GM21723 (cell line): ENCODE data around the gene NRDE2.

Experiments
- ATAC-seq: cut with Tn5 transposase; IDR thresholded peaks from one replicate; pipeline ENCODE4 v1.9.1; 2021; ENCODE audit warnings: mild to moderate bottlenecking, moderate library complexity; ENCODE audit not compliant: unreplicated experiment

Gene NRDE2, protein sequence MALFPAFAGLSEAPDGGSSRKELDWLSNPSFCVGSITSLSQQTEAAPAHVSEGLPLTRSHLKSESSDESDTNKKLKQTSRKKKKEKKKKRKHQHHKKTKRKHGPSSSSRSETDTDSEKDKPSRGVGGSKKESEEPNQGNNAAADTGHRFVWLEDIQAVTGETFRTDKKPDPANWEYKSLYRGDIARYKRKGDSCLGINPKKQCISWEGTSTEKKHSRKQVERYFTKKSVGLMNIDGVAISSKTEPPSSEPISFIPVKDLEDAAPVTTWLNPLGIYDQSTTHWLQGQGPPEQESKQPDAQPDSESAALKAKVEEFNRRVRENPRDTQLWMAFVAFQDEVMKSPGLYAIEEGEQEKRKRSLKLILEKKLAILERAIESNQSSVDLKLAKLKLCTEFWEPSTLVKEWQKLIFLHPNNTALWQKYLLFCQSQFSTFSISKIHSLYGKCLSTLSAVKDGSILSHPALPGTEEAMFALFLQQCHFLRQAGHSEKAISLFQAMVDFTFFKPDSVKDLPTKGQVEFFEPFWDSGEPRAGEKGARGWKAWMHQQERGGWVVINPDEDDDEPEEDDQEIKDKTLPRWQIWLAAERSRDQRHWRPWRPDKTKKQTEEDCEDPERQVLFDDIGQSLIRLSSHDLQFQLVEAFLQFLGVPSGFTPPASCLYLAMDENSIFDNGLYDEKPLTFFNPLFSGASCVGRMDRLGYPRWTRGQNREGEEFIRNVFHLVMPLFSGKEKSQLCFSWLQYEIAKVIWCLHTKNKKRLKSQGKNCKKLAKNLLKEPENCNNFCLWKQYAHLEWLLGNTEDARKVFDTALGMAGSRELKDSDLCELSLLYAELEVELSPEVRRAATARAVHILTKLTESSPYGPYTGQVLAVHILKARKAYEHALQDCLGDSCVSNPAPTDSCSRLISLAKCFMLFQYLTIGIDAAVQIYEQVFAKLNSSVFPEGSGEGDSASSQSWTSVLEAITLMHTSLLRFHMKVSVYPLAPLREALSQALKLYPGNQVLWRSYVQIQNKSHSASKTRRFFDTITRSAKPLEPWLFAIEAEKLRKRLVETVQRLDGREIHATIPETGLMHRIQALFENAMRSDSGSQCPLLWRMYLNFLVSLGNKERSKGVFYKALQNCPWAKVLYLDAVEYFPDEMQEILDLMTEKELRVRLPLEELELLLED

DNA sequence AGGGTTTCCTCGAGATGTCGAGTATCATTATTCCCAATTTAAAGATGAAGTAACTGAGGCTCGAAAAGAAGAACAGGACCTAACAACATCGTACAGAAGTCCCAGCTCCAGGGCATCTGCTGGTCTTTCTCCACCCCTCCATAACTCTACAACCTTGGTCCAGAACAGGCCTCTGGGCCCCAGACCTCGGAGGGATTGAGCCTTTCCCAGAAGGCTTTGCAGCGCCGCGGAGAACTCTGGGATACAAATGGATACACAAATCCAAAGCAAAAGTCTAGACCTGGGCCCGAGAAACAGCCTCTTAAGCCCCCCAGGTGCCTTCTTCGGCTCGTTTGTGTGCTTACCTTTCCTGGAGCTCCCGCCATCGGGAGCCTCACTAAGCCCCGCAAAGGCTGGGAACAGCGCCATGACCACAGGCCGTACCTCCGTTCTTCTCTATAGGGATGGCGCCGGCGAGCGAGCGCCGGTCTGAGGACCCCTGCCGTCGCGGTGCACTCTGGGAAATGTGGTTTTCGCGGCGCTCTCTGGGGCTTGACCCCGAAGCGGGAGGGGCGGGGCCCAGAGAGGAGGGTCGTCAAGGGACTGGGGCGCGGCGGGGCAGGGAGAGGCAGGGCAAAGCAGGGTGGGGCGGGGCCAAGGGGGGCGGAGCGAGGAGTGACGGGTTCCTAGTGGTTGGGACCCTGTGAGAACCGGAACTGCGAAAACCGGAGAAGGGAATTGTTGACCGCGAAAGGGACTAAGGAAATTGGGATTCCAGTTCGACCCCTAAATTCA is at the start of gene NRDE2:
Gene NRDE2 (minus strand): TSS at position 445 of the 774 bp plus-strand sequence. CDS start 37 bp downstream, at position 408.
- ATAC-seq = peak; percentile 95

DNA sequence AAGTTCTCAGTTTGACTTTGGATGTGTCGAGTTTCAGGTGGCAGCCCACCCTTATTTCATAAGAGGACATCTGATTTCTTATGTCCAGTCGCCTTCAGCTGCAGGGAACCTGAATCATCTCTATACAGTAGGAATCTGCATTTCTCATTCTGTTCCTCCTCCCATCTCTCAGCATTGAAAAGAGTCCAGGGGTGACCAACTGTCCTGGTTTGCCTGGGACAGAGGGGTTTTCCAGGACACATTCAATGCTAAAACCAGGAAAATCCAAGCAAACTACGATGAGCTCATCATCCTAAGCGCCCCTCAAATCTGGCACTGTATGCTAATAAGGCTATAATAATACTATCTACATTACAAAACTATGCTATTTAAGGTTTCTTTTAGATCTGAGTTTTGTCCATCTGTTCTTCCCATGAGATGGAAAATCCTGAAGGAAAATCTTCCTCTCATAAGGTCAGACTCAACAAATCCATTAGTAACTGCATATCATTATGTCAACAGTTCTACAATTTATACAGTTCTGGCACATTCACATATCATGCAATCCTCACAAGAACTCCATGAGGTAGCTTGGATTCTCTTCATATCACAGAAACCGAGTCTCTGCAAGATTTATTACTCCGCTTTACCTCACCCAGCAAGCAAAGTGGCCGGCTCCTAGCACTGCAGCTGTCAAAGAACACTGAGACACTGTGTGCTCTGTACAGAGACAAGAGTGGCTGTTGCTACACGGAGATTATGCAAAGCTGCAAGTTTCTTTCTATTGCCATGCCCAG is 49.5 kb upstream of the NRDE2 start:
- ATAC-seq = no peak

DNA sequence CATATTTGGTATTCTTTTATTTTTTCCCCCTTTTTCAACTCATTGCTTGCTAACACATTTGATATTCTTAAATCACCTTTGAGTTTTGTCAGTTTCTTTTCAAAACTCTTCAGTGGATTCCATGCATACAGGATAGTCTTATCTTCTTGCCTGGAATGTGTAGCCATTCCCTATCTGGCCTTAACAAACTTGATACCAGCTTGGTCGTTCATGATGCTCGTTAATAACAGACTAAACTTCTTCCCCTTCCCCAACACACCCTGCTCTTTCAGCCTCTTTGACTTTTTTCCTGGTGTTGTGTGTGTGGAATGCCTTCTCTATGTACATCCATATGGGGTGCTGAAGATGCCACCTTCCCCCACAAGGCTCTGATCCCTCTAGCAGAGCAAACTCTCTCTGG is 47.4 kb upstream of the NRDE2 start:
- no peak for ATAC-seq

DNA sequence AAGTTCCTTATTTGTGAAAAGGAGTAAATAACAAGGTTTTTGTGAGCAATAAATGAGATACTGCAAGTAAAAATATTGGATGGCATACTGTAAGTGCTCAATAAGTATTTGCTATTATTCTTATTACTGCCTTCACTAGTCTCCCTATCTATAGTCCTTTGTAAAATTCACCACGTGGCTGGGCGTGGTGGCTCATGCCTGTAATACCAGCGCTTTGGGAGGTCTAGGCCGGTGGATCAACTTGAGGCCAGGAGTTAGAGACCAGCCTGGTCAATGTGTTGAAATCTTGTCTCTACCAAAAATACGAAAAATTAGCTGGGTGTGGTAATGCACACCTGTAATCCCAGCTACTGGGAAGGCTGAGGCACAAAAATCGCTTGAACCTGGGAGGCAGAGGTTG is 46.5 kb upstream of the NRDE2 start:
- no peak for ATAC-seq

DNA sequence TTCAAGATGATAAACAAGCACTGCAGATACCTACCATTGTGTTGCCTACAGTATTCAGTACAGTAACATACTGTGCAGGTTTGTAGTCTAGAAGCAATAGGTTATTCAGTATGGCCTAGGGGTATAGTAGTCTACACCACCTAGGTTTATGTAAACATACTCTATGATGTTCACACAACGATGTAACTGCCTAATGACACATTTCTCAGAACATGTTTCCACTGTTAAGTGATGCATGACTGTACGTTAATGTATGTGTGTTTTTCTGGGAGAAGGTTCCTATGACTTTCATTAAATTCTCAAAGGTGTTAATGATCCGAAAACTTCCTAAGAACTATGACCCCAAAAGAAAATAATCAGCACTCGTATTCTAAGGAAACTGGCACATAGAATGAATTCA is 44.2 kb upstream of the NRDE2 start:
- ATAC-seq = no peak

DNA sequence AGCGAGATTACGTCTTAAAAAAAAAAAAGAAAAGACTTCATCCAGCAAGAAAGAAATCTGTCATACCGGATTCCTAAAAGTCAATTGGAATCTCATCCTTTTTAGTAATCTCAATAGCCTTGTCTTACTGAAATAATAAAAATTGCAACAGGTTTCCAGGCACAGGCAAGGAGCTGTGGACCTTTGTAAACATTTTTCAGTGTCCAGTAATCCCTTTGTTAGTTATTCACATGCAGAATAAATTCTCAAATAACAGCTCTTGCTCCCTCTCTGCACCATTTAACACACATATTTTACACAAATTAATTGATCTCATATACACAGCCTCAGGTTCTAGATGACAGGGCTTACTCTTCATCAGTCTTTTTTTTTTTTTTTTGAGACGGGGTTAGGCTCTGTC is 43.1 kb upstream of the NRDE2 start:
- ATAC-seq = no peak

DNA sequence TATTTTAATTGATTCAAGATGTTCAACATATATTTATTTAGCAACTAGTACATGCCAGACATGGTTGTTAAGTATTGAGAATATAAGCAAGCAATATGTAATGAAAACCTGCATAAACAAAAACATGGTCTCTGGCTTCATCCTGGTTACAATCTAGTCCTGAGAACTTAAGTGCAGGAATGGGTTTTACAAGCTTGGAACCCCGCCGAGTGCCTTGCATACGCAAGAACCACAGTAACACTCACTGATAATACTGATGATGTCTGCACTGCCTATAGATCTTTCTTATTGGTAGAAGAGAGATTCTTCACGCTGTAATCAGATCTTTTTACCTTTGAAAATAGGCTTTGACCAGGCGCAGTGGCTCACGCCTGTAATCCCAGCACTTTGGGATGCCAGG is 42.1 kb upstream of the NRDE2 start:
- no peak for ATAC-seq

DNA sequence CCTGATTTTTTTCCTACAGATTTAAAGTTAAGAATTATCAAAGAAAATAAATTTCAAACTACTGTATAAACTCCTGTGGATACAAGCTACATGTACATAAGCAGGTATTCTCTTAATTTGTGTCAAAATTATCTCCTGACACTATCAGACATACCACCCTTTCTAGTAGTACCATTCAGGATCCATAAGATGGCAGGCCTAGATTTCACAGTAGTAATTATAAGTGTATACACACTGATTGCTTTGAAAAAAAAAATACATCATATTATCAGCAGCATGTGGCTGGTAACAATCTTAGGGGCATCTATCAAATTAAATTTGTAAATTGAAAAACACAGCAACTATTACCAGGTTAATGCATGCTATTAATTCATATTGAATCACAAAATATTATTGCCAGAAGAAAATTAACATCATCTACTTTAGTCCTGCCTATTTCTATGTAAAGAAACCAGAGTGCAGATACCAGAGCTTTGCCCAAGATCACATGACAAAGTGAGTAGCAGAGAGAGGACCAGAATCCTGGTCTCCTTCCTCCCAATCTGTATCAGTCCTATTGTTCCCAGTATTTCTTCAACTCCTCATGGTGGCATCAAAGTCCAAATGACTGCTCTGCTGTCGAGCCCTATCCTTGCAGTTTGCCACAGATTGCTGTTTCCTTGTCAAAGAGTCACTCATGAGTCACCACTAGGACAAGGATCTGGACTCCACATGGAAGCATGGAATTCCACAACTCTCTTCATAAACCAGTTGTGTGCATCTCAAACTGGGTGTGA is 37.4 kb upstream of the NRDE2 start:
- no peak for ATAC-seq

DNA sequence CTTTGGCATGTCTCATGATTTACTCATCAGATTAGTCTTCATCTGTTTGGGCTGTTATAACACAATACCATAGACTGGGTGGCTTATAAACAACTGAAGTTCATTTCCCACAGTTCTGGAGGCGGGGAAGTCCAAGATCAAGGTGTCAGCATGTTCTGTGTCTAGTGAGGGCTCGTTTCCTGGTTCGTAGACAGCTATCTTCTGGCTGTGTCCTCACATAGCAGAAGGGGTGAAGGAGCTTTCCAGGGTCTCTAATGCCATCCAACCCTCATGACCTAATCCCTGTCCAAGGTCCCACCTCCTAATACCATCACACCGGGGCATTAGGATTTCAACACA is 30.8 kb upstream of the NRDE2 start:
- ATAC-seq = no peak

DNA sequence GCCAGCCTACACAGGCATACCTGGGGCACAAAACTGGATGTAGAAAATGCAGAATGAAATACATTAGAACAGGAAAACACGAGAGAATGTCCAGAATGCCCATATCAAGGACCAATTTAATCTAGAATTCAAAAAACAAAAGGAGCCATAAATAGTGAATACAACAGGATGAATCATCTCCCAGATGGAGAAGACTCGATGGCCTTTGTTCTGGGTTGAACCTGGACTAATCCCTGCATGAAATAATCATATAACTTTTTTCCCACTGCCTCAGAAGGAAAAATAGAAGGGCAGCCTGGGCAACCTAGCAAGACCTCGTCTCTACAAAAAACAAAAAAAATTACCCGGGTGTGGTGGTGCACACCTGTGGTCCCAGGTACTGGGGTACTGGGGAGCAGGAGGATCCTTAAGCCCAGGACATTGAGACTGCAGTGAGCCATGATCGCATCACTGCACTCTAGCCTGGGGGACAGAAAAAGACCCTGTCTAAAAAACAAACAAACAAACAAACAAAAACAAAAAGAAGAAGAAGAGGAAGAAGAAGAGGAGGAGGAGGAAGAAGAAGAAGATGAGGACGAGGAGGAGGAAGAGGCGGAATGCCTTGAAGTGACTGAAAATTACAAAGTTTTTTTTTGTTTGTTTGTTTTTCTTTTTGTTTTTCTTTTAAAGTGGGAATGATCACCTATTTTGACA is 30.3 kb upstream of the NRDE2 start:
- ATAC-seq = no peak

DNA sequence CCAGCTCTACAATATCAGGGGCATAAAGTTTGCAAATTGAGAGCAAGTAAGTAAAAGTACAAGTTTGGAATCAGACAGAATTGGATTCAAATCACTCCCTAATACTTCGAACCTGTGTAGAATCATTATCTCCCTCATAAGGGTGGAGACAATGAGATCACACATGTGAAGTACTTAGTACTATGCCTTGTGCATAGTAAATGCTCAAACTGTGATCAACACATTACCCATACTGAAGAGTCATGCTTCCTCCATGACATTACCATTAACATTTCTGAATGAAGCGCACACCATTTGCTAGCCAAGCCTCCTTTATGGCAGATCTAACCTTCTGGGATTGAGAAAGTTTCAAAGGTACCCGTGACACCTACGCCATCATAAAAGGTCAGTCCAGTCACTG is 26.6 kb upstream of the NRDE2 start:
- no peak for ATAC-seq

DNA sequence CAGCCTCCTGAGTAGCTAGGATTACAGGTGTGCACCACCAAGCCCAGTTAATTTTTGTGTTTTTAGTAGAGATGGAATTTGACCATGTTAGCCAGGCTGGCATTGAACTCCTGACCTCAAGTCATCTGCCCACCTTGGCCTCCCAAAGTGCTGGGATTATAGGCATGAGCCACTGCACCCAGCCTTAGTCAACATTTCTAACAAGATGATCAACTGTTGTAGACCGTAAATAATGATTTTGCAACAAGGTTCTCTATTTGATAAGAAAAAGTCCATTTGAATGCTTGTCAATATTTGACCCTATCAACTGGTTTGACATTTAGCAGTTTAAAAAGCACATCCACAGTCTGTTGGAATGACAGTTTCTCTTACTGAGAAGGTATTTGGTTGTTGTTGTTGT is 25.2 kb upstream of the NRDE2 start:
- no peak for ATAC-seq

DNA sequence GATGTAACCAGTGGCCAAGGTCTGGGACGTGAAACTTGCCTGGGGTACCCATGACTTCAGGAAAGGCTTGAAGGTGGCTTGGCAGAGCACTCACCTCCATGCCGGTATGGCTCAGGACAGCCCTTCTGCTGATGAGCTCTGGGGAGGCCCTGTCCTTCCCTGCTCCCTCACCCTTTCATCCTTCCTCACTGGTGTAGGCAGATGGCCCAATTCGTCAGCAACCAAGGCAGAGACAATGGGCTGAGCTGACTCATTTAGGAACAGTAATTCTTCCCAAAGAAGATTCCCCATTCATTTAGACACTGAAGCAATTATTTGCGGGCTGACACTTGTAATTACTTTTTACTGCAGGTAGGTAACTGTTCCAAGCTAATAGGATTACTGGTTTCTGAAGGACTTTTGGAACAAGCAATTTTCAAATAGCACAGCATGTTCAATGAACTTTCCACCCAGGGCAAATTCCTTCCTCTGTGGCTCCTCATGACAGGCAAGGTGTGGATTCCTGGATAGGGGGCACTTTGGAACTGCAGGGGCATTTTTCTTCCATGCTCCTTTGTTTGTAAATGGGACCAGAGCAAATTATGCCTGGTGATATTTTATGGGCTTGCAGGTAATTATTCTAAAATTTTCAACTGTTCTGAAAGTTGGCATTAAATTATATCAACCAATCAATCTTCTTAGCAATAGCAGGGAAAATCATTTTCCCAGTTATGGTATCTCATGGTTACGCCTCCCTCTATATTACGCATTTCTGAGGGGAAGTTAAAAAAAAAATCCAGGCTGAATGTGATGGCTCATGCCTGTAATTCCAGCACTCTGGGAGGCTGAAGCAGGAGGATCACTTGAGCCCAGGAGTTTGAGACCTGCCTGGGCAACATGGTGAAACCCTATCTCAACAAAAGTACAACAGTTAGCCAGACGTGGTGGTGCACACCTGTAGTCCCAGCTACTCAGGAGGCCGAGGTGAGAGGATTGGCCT is 24.1 kb upstream of the NRDE2 start:
- no peak for ATAC-seq

DNA sequence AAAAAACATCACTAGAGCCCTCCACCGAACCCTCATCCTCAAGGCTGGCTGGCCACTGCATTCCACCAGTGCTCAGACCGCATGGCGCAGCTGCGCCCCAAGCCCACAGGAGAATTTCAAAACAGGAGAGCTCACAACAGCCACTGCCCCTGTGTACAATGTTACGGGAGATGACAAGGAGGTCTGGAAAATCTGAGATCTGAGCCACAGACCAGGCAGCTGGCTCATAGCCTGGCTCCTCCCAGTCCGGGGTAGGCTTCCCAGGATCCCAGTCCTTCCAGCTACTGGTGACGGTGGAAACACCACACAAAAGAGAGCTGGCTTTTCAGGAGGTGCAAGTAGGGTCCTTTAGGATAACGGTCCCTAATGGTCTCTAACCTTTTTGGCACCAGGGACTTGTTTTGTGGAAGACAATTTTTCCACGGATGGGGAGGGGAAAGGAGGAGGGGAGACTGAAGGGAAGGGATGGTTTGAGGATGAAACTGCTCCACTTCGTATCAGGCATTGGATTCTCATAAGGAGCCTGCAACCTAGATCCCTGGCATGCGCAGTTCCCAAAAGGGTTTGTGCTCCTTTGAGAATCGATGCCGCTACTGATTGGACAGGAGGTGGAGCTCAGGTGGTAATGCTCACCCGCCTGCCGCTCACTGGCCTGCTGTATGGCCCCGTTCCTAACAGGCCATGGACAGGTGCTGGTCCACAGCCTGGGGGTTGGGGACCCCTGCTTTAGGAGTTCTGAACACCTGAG is 23.0 kb upstream of the NRDE2 start:
- ATAC-seq = no peak

DNA sequence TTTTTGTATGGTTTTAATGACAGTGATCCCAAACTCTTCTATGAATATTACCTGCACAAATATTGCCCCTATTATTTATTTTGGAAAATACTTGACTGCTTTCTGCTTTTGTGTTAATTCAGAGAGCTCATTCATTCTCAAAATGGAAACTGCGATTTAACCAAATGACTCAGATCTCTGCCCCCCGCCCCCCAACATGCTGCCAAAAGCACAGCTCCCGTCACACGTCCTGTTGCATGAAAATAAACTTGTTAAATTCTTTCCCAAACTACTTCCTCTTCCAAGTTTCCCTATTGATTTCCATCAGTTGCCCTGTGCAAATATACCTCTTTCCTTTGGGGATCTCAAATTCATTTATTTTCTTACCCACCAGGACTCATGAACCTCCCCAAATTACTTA is 18.0 kb upstream of the NRDE2 start:
- ATAC-seq = no peak

DNA sequence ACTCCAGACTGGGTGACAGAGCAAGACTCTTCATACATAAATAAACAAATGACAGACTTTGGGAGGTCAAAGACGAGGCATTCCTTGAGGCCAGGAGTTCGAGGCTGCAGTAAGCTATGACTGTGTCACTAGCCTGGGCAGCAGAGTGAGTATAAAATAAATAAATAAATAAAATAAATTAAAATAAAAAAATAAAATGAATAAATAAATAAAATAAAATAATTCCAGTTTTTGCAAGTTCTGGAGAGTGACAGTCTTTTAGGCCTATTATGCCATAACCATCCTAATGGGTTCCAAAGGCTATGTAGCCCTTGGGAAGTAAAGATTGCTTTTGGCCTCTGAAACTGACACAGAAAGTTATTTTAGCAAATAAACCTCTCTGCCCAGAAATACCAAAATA is 16.5 kb upstream of the NRDE2 start:
- ATAC-seq = no peak

DNA sequence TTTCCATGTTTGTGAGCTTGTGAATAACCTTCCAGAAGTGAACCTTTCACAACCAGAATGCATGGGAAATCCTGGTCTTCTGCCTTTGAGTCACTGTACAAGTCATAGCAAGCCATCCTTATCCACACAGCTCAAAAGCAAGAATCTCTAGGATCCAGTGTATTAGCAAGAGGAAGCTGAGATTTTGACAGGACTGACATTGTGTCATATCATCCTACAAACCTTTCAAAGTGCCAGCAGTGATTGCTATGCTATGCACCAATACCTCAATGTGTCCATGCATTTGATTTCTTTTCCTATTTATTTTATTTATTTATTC is 13.5 kb upstream of the NRDE2 start:
- ATAC-seq = no peak
